Ramos (cell line): ENCODE measurements around the gene CDH13.

Source experiments
- in situ Hi-C: fragments of 300-500 bp; cut with MboI; formaldehyde crosslinking; loops from one replicate; pipeline ENCODE4 v1.14.3; 2022; ENCODE audit warnings: low sequenced_read_pairs; ENCODE audit not compliant: unreplicated experiment

CDH13 gene

DNA sequence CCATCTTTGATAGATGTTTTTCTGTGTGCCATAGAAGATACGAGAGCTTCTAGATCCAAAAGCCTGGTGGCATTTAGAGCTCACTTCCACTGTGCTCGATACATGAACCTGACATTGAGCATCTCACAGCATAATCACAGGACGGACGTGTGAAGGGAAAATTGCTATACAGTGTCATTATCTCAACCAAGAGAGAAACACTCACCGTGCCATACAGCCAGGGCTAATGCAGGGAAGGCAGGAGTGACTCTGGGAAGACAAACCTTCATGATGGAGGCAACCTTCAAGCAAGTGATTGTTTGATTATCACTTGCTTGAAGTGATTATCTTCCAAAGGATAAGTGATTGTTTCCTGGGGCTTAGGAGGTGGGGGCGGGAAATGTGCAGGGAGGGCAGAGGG lies 962.8 kb downstream of the CDH13 start:
- in situ Hi-C loops: no loop called here

DNA sequence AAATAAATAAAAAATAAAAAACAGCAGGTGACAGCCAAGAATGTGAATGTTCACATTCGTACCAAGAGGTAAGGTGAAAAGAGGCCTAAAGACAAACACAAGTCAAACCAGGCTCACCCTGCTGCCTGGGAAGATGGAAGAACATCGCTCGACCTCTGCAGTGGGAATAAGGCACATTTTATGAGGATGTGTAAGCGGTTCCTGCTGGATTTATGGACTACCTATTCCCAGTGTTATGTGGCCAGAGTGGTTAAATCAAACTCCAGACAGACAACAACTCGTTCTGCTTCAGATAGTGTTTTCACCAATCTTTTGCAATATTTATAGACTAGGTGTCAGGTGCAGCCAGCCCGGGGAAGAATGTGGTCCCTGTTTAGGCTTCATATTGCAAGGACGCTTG lies 966.0 kb downstream of the CDH13 start:
- in situ Hi-C loops: no loop called here

DNA sequence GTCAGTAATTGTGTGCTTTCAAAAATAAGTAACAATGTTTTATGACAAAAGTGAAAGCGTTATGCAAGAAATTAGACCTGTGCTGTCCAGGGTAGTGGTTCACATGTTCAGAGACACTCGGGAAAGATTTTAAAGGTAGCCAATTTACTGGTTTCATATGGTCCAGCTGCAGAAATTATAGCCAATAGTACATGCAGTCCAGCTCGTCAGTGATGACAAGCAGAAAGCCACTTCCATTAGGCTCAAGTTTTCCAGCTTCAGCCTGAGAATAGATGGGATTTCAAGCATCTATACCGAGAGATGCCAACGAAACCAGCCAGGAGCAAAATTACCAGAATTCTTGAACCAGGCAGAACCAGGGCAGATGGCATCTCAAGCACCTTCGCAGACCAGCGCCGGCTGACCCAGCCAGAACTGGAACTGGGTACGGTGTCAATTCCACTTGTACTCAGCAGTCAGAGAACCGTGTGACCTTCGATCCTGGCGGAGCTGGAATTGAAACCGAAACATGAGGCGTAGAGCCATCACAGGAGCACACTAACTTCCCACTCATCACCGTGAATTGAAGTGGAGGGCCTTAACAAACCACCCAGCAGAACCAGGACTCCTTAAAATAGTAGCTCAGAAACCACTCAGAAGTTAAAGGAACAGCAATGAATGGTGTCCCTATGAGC lies 973.2 kb downstream of the CDH13 start:
- in situ Hi-C loops: no loop called here

DNA sequence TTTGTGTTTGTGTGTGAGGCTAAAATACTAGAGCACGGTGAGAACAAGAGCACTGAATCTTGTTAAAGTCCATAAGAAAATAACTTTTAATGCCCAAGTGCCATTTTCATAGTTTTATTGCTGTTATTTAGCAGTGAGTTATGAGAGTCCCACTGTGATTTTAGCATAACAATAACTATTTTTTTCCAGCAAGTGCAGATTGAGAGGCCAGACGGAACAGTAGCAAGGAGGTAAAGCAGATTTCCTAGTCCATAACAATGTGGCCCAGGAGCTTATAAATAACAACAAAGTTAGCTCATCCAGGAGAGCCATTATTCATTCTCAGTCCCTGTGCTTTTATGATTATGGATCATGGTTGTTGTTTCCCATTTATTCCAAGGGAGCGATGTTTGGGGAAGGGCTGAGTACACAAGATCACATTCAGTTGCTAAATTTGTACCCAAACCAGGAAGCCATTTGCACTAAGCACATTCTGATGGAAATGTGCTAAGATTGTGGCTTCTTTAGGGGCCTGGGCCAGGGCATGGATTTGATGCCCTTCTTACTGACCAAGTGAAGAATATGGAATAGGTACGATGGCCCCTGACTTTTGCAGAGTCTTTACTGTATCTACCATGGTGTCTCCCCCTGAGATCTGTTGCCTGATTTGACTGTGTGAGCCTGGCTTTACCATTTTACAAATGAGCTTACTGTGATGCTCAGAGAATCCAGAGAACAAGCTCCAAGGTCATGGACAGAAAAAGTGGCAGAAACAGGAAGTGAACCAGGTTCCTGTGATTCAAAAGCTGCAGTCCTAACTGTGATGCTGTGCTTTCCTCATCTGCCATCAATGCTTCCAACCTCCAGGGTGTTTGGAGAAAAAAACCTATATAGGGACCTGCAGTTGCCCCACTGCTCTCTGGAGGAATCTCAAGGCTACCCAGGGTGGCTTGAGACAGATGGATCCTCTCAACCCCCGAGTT lies 976.3 kb downstream of the CDH13 start:
- in situ Hi-C loops: no loop called here

DNA sequence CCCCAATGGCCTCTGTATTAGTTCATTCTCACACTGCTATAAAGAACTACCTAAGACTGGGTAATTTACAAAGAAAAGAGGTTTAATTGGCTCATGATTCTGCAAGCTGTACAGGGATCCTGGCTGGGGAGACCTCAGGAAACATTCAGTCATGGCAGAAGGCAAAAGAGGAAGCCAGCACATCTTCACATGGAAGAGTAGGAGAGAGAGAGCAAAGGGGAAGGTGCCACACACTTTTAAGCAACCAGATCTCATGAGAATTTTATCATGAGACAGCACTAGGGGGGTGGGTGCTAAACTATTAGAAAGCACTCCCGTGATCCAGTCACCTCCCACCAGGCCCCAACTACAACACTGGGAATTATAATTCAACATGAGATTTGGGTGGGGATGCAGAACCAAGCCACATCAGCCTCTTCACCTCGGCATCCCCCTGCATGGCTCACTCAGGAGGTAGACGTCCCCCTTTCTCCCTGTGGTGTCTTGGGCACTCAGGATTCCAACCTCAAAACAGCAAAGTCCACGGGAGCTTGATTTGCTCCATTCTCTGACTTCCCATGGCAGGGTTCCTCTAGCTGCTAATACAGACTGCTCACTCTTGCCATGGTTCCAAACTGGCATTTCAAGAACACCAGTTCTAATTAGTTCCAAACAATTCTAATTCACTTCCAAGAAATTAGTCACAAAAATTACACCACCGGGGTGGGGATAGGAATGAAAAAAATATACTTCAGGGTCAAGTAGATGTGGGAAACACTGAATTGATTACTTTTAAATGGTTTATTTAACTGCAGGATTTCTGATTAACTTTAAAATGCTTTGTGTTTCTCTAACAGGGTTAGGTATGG lies 977.2 kb downstream of the CDH13 start:
- in situ Hi-C loops: no loop called here

DNA sequence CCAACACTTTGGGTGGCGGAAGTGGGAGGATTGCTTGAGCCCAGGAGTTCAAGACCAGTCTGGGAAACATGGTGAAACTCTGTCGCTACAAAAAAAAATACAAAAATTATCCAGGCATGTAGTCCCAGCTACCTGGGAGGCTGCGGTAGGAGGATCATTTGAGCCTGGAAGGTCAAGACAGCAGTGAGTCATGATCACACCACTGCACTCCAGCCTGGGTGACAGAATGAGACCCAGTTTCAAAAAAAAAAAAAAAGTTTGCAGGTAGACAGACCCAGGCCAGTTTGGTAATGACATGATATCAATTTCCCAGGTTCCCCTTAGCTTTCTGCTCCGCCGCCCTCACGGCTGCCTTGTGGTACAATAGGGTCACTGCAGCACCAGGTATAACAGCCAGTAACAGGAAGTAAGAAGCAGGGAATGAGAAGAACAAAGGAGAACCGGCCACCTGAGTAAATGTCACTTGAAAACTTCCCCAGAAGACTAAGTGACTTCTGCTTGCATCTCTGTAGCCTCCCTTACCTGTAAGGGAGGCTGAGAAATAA lies 979.8 kb downstream of the CDH13 start:
- in situ Hi-C loops: no loop called here

DNA sequence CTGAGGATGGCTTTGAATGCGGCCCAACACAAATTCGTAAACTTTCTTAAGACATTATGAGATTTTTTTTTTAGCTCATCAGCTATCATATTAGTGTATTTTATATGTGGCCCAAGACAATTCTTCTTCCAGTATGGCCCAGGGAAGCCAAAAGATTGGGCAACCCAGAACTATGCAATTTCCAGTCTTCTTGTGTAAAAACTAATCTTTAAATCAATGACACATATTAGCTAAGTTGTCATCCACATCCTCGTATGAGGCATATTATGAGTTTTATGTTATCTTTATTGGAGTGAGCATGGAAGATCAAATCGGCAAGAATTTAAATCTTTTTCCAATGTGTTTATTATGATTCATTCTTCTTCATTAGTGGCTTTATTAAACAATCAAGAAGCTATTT lies 982.4 kb downstream of the CDH13 start:
- in situ Hi-C loops: no loop called here

GRCh38 chr16:83615141-83615952 lies 988.6 kb downstream of the CDH13 start:
- in situ Hi-C loops: no loop called here

DNA sequence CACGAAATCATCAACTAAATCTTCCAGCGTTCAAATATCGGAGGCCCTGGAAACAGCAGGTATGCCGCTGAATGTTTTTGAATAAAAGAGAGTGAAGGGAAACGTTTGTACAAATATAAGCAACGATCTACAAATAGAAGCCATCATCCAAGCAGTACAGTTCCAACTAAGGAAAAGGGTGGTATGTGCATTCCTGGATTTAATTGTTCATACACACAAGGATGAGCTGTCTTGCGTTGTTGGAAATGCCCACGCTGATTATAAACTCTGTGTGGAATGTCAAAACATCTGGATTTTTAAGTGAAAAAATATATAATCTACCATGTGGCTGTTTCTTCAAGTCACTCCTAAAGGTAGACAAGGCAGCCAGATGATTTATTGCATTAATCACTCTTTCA lies 989.2 kb downstream of the CDH13 start:
- in situ Hi-C loops: no loop called here

- in situ Hi-C loops: no loop called here
Measured at GRCh38 chr16:83619381-83620150, 992.8 kb downstream of the CDH13 start.

DNA sequence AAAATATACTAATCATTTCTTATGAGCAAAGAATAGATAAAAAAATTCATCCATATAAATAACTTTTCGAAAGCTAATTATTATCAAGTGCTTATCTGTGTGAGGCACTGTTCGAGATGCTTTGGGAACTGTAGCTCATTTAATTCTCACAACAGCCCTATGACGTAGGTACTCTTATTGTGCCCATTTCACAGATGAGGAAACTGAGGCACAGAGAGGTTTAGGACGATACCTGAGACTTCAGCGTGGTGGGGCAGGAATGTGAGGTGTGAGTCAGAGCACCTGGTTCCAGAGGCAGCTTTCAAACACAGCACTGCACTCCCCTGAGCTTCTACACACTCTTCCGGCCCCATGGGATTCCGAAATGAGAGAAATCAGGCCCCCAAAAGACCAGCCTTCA lies 995.2 kb downstream of the CDH13 start:
- in situ Hi-C loops: no loop called here

DNA sequence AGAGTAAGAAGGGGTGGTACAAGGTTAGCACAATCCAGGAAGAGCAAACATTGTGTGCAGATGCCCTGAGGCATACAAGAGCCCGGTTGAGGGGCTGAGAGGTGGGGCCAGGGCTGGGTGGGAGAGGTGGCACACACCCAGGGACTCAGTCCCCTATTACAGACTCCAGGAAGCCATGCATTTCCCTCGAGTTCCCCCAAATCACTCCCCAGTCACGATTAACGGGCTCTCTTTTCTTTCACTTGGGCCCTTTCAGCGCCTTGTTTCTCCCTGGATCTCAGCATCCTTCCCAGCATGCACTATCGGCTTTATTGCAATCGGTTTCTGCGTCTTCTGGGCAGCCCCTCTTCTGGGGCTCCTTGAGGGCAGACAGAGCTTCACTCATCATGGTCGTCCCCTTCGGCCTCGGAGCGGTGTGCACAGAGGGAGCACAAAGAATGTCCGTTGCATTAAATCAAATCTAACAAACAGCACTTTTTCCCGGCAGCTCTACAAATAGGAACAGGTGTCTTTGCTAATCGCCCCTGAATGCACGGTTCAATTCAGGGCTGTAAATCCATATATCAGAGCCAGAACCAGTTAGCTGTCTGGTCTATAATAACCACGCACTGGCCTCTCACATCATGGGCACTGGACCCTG lies 996.4 kb downstream of the CDH13 start:
- in situ Hi-C loops: no loop called here

- in situ Hi-C loops: no loop called here
Measured at GRCh38 chr16:83623892-83624291, 997.1 kb downstream of the CDH13 start.

- in situ Hi-C loops: no loop called here
Measured at GRCh38 chr16:83624429-83625120, 997.8 kb downstream of the CDH13 start.

DNA sequence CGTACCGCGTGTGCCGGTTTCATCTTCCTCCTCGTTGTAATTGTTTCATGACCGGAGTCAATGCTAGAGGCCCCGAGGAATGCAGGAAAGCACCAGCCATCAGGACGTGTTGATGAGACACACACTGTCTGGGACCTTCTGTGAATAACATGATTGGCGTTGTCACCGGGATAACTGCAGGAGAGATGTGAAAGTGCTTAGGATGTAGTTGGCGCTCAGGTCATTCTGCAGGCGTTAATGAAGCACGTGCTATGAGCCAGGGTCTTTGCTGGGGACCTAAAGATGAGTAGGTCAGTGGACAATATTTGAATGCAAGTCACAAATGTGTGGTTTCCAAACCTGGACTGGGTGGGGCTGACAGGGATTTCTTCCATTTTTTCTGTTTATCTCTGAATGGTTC lies 999.4 kb downstream of the CDH13 start:
- in situ Hi-C loops: no loop called here

DNA sequence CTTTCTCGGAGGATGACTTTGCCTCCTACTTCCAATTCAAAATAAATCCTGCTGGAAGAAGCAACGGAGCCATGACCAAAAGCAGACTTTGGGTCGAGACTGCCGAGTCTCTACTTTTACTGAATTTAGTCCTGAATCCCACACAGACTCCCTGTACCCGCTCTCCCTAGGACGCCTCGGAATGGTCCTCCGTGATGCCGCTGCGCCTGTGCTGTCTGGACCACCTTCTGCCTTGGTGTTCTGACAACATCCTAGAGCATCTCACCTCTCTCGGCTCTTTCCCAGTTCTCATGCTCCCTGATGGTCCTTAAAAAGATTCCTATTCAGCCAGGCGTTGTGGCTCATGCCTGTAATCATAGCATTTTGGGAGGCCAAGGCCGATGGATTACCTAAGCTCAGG lies 999.9 kb downstream of the CDH13 start:
- in situ Hi-C loops: no loop called here

DNA sequence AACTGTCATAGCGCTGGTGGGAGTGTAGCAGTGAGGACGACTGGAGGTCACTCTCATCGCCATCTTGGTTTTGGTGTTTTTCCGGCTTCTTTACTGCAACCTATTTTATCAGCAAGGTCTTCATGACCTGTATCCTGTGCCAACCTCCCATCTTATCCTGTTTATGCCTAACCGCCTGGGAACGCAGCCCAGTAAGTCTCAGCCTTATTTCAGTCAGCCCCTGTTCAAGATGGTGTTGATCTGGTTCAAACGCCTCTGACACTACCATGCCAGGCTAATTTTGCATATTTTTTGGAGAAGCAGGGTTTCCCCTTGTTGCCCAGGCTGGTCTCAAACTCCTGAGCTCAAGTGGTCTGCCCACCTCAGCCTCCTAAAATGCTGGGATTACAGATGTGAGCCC lies 1001.2 kb downstream of the CDH13 start:
- in situ Hi-C loops: no loop called here

GRCh38 chr16:83629426-83629825 lies 1002.7 kb downstream of the CDH13 start:
- in situ Hi-C loops: no loop called here
